ENCODE measurements around the gene MOXD1.

MOXD1 gene

GRCh38 chr6:132399376-132400074, 1.8 kb downstream of the MOXD1 start:
- DNase-seq (ENCODE audit: low read depth in 2 of 2), result no peak

- DNase-seq (ENCODE audit: low read depth in 2 of 2), result no peak
Observed at GRCh38 chr6:132395015-132395597, 6.2 kb downstream of the MOXD1 start.

- no peak for DNase-seq (ENCODE audit: low read depth in 2 of 2)
Observed at GRCh38 chr6:132392792-132393191, 8.5 kb downstream of the MOXD1 start.

DNA sequence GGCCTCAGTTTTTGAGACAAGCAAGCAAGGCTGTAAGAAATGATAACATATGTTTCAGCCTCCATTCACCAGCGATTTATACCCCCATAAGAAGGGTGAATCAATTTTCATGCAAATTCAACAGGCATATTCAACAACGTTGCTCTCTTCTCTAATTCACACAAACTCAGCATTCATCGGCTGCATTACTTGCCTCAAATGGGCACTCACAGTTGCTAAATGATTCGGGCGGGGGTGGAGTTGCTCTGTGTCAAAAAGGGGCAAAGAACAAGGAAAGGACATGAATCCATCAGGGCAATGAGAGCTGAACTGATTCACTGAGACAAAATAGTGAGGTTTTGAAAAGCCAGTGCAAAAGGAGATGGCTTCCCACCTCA, 9.0 kb downstream of the MOXD1 start:
- DNase-seq (ENCODE audit: low read depth in 2 of 2), result no peak

GRCh38 chr6:132391391-132392269, 9.6 kb downstream of the MOXD1 start:
- no peak for DNase-seq (ENCODE audit: low read depth in 2 of 2)

GRCh38 chr6:132390451-132390850, 10.8 kb downstream of the MOXD1 start:
- DNase-seq (ENCODE audit: low read depth in 2 of 2), result no peak

DNA sequence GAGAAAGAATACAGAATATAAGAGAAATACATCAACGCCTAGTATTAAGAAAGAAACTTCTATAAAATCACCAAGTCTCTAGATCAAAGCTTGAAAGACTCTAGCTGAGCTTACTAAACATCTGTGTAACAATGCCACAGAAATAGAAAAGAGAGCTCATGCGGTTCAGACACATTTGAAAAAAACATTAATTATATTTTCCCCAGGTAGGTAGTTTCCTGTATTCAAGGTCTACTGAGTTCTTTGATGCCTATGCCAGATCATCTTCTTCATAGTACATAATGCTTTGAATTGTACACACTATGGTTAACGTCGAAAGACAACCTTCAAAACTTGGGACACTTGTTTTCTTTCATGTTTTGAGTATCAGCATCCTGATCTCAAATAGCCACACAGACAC, 11.3 kb downstream of the MOXD1 start:
- no peak for DNase-seq (ENCODE audit: low read depth in 2 of 2)

DNA sequence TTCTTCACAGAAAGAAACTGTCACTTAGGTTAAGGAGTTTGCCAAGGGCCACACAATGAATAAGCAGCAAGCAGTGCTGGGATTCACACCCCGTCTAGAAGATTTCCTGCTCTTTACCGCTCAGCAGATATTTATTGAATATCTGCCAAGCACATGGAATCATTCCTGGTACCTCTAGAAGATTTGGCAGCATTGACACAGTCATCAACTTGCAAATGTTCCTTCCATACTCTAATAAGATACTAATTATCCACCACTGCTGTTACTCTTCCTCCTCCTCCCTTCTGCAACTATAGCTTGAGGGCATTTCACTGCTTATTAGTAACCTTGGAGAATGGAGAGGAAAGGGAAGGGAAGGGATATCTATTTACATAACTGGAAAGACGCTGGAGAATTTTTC, 13.0 kb downstream of the MOXD1 start:
- no peak for DNase-seq (ENCODE audit: low read depth in 2 of 2)

GRCh38 chr6:132382630-132383175, 18.6 kb downstream of the MOXD1 start:
- DNase-seq (ENCODE audit: low read depth in 2 of 2), result no peak

GRCh38 chr6:132381381-132381780, 19.9 kb downstream of the MOXD1 start:
- DNase-seq (ENCODE audit: low read depth in 2 of 2), result no peak

- no peak for DNase-seq (ENCODE audit: low read depth in 2 of 2)
Observed at GRCh38 chr6:132380358-132381029, 20.8 kb downstream of the MOXD1 start.

- no peak for DNase-seq (ENCODE audit: low read depth in 2 of 2)
Observed at GRCh38 chr6:132369526-132369925, 31.7 kb downstream of the MOXD1 start.

GRCh38 chr6:132368916-132369481, 32.3 kb downstream of the MOXD1 start:
- DNase-seq (ENCODE audit: low read depth in 2 of 2), result no peak

DNA sequence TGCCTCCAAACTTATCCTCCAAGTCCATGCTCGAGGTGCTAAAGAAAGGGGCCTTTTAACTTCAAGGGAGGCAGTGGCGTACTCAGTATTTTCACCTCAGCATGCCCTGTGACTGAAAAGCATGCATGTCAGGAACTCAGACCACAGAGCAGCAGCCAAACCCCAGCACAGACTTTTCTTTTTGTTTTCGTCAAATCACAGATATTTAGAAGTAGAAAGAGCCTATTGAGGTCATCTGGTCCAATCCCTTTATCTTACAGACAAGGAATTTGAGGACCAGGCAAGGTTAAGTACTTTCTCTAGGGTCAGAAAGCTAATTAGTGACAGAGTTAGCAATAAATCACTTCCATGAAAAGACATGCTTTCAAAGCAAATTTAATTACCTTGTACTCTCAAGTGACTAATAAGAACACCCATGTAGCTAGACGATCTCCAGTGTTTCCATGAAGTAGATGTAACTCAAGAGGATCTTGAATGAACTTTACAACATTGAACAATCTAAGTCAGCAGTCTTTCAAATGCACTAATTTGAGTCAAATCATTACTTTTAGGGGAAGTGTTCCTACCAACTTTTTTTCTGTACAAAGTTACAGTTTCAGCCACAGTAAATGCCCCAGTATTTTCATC, 35.9 kb downstream of the MOXD1 start:
- no peak for DNase-seq (ENCODE audit: low read depth in 2 of 2)

DNA sequence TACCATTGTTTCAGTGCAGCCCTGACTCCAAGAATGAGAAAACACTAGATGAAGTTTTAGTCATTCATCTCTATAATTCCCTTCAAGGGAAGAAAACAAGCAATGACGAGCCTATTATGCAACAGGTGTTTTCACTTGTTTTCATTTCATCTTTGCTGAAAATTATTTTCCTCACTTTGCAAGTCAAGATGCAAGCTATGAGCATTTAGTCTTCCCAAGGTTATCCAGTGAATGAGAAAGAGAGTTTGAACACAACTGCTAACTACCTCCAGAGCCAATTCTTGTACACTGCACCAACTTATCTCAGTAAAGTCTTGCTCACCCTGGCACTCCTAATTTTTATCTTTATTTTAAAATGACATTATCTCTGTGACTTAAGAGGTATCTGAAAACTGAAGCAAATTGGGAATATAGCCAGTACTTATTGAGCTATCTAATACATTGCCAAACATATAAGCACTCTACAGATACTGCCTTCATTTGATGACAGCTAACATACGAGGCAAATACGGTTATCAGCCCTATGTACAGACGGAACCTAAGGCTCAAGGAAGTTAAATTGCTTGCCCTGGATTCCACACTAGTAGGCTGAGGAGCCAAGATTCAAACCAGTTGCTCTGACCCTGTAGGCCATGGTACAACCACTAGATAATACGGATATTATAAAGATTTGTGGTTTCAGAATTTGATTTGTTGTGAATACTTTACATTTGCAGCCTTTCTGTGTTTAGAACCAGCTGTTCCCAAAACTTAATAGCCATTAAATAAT, 36.8 kb downstream of the MOXD1 start:
- no peak for DNase-seq (ENCODE audit: low read depth in 2 of 2)

DNA sequence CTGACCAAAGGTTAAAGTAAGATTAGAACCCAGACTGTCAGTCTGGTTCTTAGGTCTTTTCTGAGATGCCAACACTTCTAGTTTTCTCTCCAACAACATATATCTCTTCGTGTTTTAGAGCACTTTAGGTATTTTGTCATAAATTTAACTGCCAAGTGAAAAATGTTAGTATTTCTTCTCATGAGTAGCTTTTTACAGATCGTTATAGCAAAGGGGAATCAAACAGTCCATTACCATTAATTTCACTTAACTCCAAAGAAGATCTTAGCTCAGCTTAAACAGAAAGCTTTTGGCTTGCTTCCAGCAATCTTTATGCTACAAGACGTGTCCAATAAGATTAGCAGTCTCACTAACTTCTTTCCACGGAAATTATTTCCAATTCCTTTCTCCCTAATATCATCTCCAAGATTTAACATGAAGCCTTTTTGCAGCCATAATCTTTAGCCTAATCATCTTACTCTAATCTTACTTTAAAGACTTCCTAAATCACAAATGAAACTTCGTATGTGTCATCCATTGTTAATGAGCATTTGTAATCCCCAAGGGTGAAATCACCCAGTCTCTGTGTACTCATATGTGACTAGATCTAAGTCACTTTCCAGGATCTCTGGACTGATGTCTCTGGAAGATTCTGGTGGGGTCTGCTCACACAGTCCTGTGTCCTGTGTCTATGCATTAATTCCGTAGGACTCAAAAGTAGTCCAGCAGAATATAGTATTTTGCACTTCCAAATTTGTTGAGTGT, 38.7 kb downstream of the MOXD1 start:
- no peak for DNase-seq (ENCODE audit: low read depth in 2 of 2)

DNA sequence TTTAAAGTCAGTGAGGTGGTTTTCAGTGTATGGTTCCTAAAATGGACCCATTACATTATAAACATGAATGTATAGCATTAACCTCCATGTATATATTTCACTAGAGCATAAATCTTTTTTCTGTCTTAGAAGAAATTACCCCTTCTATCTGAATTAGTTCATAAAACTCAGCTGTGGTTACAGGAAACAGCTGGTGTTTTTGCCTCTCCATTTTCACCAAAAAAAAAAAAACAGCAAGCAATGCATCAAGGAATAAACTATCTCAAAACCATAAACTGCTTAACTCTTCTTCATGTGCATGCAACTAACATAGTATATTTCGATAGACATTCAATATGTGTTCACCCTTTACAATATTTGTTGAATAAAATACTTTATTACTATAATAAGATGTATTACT, 40.2 kb downstream of the MOXD1 start:
- no peak for DNase-seq (ENCODE audit: low read depth in 2 of 2)

DNA sequence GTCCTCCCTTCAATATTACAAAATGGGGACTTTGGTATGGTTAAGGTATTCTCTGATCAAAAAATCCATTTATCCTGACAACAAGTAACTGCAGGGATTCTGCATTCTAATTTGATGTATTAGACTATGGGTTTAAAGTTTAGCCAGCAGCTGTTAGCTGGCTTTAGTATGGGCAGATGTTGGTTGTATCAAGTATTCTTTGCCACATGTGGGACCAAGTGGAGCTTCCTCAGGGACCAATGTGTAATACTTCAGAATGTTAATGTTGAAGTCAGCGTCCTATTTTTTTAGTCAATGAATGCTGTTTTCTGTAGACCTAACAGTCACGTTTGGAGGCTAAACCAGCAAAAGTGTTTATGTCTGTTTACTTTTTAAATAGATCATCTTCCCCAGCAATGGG, 41.4 kb downstream of the MOXD1 start:
- DNase-seq (ENCODE audit: low read depth in 2 of 2), result no peak

DNA sequence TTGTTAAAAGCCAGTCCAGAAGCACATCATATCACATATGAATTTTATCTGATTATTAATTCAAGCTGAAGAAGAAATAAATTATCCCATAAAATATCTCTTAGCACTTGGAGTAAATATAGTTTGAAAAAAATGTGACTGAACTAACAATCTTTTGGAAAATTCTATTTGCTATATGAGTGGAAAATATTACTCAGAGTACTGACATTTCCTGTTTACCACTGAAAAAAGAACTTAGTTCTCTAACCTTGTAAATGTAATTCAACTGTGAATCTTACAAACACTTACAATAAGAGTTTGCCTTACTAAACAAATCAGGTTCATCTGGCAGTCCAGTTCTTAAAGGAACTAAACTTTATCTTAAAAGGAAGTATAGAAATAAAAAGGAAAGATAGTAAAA, 44.2 kb downstream of the MOXD1 start:
- DNase-seq (ENCODE audit: low read depth in 2 of 2), result no peak

Measured in activated CD8-positive, alpha-beta memory T cell treated with anti-CD3 and anti-CD28 coated beads for 4 hours (primary cell).